Measurements from ENCODE around the gene GALNT10.

Gene GALNT10

DNA sequence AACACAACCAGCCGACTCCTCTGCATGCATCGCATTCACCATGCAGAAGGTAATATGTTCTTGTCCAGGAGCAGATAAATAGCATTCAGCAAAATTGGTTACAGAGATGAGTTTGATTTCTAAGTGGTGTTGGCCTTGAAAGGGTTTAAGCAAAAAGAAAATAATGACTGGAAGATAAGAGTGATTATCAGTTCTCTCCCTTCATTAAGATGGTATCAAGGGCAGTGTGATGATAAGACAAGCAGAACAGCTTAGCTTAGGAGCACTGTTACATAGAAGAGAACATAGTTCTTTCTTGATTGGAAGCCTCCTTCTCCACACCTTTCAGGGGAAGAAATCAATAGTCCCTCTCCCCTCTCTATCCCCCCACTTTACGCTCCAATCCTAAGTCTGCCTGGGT, 121.5 kb downstream of the GALNT10 start:
- Histone ChIP-seq H2AFZ (ENCODE audit: low read depth, low read length) (no peak overlapping the region), H3K9me3 (ENCODE audit: low read length) (no peaks in the 10 kb centered on the region), H3K27me3 (ENCODE audit: insufficient read depth, low read length) (no peaks in the 10 kb centered on the region), H3K4me1 (ENCODE audit: insufficient read depth, low read length) (no peaks in the 10 kb centered on the region), H3K4me3 (ENCODE audit: low read length) (no peak overlapping the region), H3K36me3 (ENCODE audit: insufficient read depth, low read length) (no peaks in the 10 kb centered on the region)

DNA sequence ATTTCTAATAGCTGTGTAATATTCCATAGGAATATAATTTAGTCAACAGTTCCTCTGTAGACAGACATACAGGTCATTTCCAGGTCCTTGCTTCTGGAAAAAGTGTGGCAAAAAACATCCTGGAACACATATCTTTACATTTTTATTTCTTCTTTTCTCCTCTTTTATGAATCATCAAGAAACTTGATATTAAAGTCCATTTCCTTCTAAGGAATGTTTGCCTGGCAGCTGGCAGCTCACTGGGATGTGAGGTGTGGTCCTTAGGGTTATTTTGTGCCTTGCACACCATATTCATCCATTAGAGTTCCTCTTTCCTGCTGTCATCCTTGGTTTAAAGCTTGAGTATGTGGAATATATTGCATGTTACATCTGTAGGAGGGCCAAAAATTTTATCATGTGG, 122.0 kb downstream of the GALNT10 start:
- H2AFZ ChIP-seq (ENCODE audit: low read depth, low read length) = no peak overlapping the region
- H3K9me3 ChIP-seq (ENCODE audit: low read length) = no peaks in the 10 kb centered on the region
- H3K27me3 ChIP-seq (ENCODE audit: insufficient read depth, low read length) = no peaks in the 10 kb centered on the region
- no peak overlapping the region for H3K4me3 ChIP-seq (ENCODE audit: low read length)
- no peaks in the 10 kb centered on the region for H3K36me3 ChIP-seq (ENCODE audit: insufficient read depth, low read length)
- no peaks in the 10 kb centered on the region for H3K4me1 ChIP-seq (ENCODE audit: insufficient read depth, low read length)

DNA sequence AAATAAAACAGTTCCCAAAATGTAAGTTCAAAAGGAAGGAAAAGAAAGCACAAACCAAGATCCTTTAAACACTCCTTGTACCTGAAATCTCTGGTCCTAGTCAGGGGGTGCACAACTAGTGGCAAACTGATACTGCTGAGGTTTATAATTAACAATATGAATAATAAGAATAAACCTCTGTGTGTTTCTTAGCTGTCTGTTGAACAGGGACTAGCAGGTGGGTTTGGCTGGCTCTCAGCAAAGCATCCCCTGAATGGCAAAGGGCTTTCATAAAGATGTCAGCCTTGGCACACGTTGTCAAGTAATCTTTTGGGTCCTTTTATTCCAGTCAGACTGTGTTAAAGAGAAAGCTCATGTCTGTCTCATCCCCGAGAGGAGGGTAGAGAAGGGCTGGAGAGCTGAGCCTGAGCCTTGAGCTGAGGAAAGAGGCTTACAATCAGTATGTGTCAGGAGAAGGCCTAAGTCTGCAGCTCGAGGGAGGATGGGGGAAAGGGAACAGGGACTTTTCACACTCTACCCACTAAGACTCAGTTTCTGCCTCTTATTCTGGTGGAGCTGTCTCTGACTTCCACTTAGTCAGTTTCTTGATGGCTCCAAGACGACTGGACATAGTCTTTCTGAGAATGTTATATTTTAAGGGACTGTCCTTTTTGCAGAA, 123.0 kb downstream of the GALNT10 start:
- no peaks in the 10 kb centered on the region for H3K9me3 ChIP-seq (ENCODE audit: low read length)
- no peak overlapping the region for H2AFZ ChIP-seq (ENCODE audit: low read depth, low read length)
- no peak overlapping the region for H3K4me3 ChIP-seq (ENCODE audit: low read length)
- H3K4me1 ChIP-seq (ENCODE audit: insufficient read depth, low read length) = peaks cover 1% of the 10 kb centered on the region
- H3K36me3 ChIP-seq (ENCODE audit: insufficient read depth, low read length) = no peaks in the 10 kb centered on the region
- no peaks in the 10 kb centered on the region for H3K27me3 ChIP-seq (ENCODE audit: insufficient read depth, low read length)

DNA sequence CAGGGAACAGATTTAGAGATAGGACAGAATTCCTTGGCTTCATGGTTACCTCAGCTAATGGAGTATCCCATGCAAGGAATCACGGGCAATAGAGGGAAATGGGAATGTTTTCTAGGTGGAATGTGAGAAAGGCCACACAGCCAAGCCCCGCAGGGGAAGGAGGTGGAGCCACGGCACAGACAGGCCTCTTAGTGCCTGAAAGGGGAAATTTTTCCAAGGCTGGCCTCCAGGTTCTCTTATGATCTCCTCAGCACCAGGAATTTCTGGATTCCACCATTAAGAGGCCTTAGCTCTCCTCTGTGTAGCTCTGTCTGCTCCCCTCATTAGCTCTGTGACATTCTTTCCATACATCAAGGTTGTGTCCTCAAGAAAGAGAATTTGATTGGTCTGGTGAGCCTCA, 124.7 kb downstream of the GALNT10 start:
- Histone ChIP-seq H3K4me3 (ENCODE audit: low read length) (no peak overlapping the region), H3K9me3 (ENCODE audit: low read length) (no peaks in the 10 kb centered on the region), H3K27me3 (ENCODE audit: insufficient read depth, low read length) (no peaks in the 10 kb centered on the region), H2AFZ (ENCODE audit: low read depth, low read length) (no peak overlapping the region), H3K36me3 (ENCODE audit: insufficient read depth, low read length) (no peaks in the 10 kb centered on the region), H3K4me1 (ENCODE audit: insufficient read depth, low read length) (peaks cover 18% of the 10 kb centered on the region)

DNA sequence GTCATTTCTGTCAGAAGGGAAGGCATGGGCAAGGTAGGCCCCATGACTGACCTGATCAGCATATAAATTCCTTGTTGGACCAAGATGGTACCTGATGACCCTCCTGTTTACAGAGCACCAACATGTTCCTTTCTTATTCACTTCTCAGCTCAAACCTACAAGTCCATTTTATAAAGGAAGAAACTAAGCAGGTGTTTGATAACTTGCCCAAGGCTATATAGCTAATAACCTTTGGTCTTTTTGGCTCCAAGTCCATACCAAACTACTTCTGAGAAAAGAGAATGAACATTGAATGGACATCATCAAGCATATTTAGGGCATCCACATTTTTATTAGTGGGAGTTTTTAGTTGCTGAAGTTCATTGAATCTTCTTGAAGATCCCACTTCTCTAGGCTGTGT, 125.2 kb downstream of the GALNT10 start:
- peaks cover 23% of the 10 kb centered on the region for H3K4me1 ChIP-seq (ENCODE audit: insufficient read depth, low read length)
- H3K36me3 ChIP-seq (ENCODE audit: insufficient read depth, low read length) = no peaks in the 10 kb centered on the region
- H3K9me3 ChIP-seq (ENCODE audit: low read length) = no peaks in the 10 kb centered on the region
- no peaks in the 10 kb centered on the region for H3K27me3 ChIP-seq (ENCODE audit: insufficient read depth, low read length)
- H3K4me3 ChIP-seq (ENCODE audit: low read length) = no peak overlapping the region
- no peak overlapping the region for H2AFZ ChIP-seq (ENCODE audit: low read depth, low read length)

DNA sequence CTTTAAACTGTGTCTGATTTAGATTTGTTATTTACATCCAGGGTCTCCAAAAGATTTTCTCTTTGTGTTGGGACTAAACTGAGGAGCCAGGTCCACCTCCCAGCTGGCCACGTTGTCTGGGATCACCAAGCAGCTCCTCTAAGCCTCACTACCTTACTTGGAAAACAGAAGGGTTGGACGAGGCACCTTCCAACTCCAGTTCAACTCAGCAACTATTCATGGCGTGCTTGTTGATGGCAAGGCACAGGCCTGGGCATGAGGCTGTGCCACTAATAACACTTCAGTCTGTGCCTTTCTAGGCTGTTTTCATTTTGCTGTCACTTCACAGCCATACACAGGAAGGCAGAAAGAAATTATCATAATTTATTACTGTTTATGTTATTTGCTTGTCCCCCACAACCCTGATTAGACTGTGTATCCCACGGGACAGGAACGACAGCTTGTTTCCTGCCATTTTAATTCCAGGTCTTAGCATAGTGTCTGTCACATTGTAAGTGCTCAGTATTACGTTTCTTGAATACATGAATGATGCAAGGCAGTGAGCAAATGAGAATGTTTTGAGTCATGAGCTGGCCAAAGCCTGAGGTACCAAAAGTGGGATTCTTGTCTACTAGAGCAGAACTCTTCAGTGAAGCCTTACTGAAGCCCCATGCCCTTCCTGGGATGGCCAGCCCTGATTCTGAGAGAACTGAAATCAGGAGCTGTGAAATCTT, 125.8 kb downstream of the GALNT10 start:
- no peaks in the 10 kb centered on the region for H3K9me3 ChIP-seq (ENCODE audit: low read length)
- no peak overlapping the region for H3K4me3 ChIP-seq (ENCODE audit: low read length)
- H3K36me3 ChIP-seq (ENCODE audit: insufficient read depth, low read length) = no peaks in the 10 kb centered on the region
- peaks cover 23% of the 10 kb centered on the region for H3K4me1 ChIP-seq (ENCODE audit: insufficient read depth, low read length)
- H2AFZ ChIP-seq (ENCODE audit: low read depth, low read length) = no peak overlapping the region
- no peaks in the 10 kb centered on the region for H3K27me3 ChIP-seq (ENCODE audit: insufficient read depth, low read length)

DNA sequence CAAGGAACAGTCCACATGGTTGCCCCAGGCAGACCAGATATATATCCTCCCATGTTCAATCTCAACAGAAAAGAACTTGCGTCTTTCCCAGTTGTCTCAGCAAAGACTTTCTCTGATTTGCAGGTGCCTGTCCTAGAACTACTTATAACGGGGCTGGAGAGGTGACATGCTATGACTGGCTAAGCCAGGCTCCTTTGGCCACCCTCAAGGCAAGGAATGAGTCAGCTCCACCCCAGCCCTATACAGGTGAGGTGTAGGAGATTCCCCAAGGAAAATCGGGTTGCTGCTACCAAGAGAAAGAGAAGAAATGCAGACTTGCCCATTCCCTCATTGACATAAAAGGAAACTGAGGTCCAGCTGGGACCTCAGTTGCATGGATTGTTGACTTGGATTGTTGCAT, 127.4 kb downstream of the GALNT10 start:
- Histone ChIP-seq H2AFZ (ENCODE audit: low read depth, low read length) (no peak overlapping the region), H3K4me1 (ENCODE audit: insufficient read depth, low read length) (peaks cover 23% of the 10 kb centered on the region), H3K27me3 (ENCODE audit: insufficient read depth, low read length) (no peaks in the 10 kb centered on the region), H3K9me3 (ENCODE audit: low read length) (no peaks in the 10 kb centered on the region), H3K4me3 (ENCODE audit: low read length) (no peak overlapping the region), H3K36me3 (ENCODE audit: insufficient read depth, low read length) (no peaks in the 10 kb centered on the region)

DNA sequence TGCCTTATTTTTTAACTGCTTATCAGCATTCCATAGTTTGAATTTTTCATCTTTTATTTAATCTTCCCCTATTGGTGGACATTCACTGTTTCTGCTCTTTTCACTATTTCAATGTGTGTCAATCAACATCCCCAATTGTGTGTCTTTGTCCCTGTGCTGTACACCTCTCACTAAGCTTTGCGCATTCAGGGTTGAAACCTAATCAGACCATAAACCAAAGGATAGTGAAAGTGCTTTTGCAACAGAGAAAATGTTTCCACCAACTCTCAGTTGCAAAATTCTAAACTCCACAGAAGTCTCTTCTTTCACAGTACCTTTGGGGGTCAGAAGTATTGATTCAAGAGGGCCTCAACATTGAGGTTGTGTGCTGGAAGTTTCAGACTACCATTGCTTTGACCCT, 128.2 kb downstream of the GALNT10 start:
- Histone ChIP-seq H3K9me3 (ENCODE audit: low read length) (no peaks in the 10 kb centered on the region), H2AFZ (ENCODE audit: low read depth, low read length) (no peak overlapping the region), H3K4me3 (ENCODE audit: low read length) (no peak overlapping the region)

DNA sequence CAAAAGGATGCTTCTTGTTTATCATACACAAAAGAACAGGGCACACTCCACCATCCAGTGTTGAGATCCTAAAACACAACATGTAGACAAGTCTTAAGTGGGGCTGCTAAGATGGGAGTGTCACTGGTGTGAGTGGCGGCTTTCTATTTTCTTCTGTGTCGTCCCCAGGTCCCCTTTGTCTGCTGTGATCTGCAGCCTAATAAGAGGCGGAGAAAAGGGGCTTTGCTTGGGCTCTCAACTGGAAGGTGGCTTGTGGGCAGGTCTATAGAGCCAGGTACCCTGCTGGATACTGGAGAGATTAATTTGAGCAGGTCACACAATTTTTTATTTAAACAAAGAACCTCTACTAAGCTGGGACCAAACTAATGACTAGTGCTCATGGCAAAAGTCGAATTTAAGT, 129.2 kb downstream of the GALNT10 start:
- no peak overlapping the region for H3K4me3 ChIP-seq (ENCODE audit: low read length)
- H3K27me3 ChIP-seq (ENCODE audit: insufficient read depth, low read length) = no peaks in the 10 kb centered on the region
- H2AFZ ChIP-seq (ENCODE audit: low read depth, low read length) = no peak overlapping the region
- H3K36me3 ChIP-seq (ENCODE audit: insufficient read depth, low read length) = no peaks in the 10 kb centered on the region
- H3K9me3 ChIP-seq (ENCODE audit: low read length) = no peaks in the 10 kb centered on the region
- H3K4me1 ChIP-seq (ENCODE audit: insufficient read depth, low read length) = peaks cover 23% of the 10 kb centered on the region

More for the DNA sequence above, 128.2 kb downstream of the GALNT10 start:
- Histone ChIP-seq H3K36me3 (ENCODE audit: insufficient read depth, low read length) (no peaks in the 10 kb centered on the region), H3K27me3 (ENCODE audit: insufficient read depth, low read length) (no peaks in the 10 kb centered on the region), H3K4me1 (ENCODE audit: insufficient read depth, low read length) (peaks cover 23% of the 10 kb centered on the region)

DNA sequence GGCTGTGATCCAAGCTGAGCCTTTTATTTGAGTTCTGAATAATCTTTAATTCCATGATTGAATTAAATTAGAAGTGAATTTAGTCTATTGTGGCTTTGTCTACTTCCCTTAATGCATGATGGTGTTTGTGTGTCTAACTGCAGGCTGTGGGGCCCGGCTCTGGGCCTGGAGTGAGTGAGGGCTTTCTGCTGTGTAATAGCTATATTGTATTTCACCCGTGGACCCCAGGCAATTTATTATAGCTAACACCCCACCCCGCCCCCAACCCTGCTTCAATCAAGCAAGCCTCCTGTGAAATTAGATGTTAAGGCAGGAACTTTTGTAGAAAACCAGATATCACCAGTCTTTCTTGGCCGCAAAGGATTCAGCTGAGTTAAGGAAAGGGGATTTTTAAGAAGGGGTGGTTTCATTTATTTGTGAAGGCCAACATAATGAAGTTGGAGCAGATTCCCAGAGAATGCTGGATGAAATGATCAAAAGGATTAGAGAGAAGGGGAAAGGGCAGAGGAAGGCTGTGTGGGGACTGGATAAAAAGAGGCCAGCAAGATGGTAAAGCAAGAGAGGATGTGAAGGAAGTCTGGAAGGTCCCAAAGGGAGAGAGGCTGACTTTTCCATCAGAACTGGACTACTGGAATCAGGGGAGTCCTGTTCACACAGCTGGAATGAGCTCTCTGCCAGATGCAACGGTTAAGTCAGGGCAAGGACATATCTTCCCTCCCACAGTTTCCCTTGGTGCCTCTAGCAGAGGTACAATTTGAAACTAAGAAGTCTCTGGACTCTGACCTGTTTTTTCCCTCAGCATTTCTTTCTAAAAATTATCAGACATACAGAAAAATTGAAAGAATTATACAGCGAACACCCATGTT, 129.9 kb downstream of the GALNT10 start:
- Histone ChIP-seq H3K27me3 (ENCODE audit: insufficient read depth, low read length) (no peaks in the 10 kb centered on the region), H3K4me1 (ENCODE audit: insufficient read depth, low read length) (peaks cover 23% of the 10 kb centered on the region), H2AFZ (ENCODE audit: low read depth, low read length) (no peak overlapping the region), H3K9me3 (ENCODE audit: low read length) (no peaks in the 10 kb centered on the region), H3K4me3 (ENCODE audit: low read length) (no peak overlapping the region), H3K36me3 (ENCODE audit: insufficient read depth, low read length) (no peaks in the 10 kb centered on the region)

DNA sequence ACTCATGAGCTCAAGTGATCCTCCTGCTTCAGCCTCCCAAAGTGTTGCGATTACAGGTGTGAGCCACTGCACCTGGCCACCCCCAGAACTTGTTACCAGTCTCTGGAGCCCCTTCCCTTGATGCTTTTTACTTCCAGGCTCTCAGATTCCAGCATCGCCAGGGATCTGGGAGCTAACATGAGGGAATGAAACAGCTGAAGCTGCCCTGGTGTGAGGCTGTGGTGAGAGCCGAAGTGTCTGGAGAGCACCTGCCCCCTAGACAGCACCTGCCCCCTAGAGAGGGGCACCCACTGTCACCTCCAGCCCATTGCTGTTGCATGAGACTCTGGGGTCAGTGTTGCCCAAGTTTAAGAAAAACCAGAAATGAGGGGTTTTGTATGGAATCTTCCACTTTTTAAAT, 131.0 kb downstream of the GALNT10 start:
- Histone ChIP-seq H3K4me1 (ENCODE audit: insufficient read depth, low read length) (peaks cover 23% of the 10 kb centered on the region), H3K4me3 (ENCODE audit: low read length) (no peak overlapping the region), H3K9me3 (ENCODE audit: low read length) (no peaks in the 10 kb centered on the region), H3K36me3 (ENCODE audit: insufficient read depth, low read length) (no peaks in the 10 kb centered on the region), H2AFZ (ENCODE audit: low read depth, low read length) (no peak overlapping the region), H3K27me3 (ENCODE audit: insufficient read depth, low read length) (no peaks in the 10 kb centered on the region)

DNA sequence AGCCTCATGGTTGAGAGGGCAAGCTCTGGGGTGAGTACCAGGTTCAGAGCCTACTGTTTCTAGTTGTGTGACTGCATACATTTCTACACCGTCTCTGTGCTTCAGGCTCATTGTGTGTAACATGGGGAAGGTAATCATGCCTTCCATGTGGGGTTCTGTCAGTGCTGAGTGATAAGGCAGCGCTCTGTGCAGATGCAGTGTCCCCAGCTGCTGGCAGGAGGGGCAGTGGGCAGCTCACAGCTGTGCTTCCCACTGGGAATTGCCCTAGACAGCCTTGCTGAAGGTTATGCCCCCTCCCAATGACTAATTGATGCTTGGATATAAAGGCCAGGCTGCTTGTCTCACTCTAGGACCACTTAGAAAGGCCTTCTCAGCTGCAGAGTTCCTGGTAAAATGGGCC, 133.5 kb downstream of the GALNT10 start:
- Histone ChIP-seq H3K36me3 (ENCODE audit: insufficient read depth, low read length) (no peaks in the 10 kb centered on the region), H3K4me1 (ENCODE audit: insufficient read depth, low read length) (peaks cover 17% of the 10 kb centered on the region), H3K9me3 (ENCODE audit: low read length) (no peaks in the 10 kb centered on the region), H3K4me3 (ENCODE audit: low read length) (no peak overlapping the region), H3K27me3 (ENCODE audit: insufficient read depth, low read length) (no peaks in the 10 kb centered on the region), H2AFZ (ENCODE audit: low read depth, low read length) (no peak overlapping the region)

DNA sequence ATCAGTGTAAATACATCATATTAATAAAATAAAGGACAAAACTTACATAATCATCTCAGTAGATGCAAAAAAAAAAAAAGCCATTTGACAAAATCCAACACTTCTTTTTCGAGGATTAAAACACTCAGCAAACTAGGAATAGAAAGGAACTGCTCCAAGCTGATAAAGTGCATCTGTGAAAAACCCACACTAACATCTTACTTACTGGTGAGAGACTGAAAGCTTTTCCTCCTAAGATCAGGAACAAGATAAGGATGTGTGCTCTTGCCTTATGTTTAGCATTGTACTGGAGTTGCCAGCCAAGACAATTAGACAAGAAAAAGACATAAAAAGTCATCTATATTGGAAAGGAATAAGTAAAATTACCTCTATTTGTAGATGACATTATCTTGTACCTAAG, 135.0 kb downstream of the GALNT10 start:
- no peak overlapping the region for H2AFZ ChIP-seq (ENCODE audit: low read depth, low read length)
- no peaks in the 10 kb centered on the region for H3K9me3 ChIP-seq (ENCODE audit: low read length)
- peaks cover 2% of the 10 kb centered on the region for H3K4me1 ChIP-seq (ENCODE audit: insufficient read depth, low read length)
- no peaks in the 10 kb centered on the region for H3K36me3 ChIP-seq (ENCODE audit: insufficient read depth, low read length)
- no peaks in the 10 kb centered on the region for H3K27me3 ChIP-seq (ENCODE audit: insufficient read depth, low read length)
- H3K4me3 ChIP-seq (ENCODE audit: low read length) = no peak overlapping the region
